Breast epithelium (tissue), 3 donors: ENCODE measurements around the gene NEUROD2.

Experiments
- POLR2A ChIP-seq: fragments of 450-650 bp; IDR thresholded peaks from one replicate; pipeline ENCODE4 v1.6.1; 2016; ENCODE audit warnings: antibody characterized with exemption, mild to moderate bottlenecking, moderate library complexity
- TF ChIP-seq, protein P1 (sequence below), 3 donors: fragments of 450-650 bp; IDR thresholded peaks; one replicate each; pipeline ENCODE4 v1.5.1; 2016 to 2017; ENCODE audit warnings: antibody characterized with exemption in 3 of 3, mild to moderate bottlenecking in 3 of 3, moderate library complexity in 3 of 3

DNA sequence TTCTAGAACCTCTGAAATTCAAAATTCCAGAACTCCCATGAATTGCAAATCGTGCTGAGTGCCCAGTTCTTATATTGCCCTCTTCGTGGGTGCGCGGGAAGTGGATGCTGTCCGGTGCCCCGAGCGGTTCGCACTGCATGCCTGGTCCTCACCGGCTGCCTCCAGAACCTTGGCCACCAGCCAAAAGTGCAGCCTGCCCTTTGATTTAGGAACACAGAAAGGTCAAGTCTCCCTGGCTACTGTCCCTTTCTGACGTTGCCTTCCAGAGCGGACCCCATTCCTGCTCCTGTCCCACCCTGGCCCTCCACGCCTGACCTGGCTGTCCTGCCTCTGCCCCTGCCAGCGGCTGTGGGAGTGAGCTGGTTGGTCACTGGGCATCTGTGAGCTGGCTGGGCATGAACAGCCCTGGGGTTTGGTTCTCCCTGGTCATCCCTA lies 9.7 kb downstream of the NEUROD2 start:
- TF ChIP-seq POLR2A, result no peak
- TF ChIP-seq, protein P1, sequence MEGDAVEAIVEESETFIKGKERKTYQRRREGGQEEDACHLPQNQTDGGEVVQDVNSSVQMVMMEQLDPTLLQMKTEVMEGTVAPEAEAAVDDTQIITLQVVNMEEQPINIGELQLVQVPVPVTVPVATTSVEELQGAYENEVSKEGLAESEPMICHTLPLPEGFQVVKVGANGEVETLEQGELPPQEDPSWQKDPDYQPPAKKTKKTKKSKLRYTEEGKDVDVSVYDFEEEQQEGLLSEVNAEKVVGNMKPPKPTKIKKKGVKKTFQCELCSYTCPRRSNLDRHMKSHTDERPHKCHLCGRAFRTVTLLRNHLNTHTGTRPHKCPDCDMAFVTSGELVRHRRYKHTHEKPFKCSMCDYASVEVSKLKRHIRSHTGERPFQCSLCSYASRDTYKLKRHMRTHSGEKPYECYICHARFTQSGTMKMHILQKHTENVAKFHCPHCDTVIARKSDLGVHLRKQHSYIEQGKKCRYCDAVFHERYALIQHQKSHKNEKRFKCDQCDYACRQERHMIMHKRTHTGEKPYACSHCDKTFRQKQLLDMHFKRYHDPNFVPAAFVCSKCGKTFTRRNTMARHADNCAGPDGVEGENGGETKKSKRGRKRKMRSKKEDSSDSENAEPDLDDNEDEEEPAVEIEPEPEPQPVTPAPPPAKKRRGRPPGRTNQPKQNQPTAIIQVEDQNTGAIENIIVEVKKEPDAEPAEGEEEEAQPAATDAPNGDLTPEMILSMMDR (IDR thresholded peaks at IDR 0.05), result no peak
